22Rv1 (cell line): ENCODE data around the gene BMERB1.

Source experiments
- ZFX ChIP-seq: fragments of 450-650 bp; IDR thresholded peaks from 2 replicates; pipeline ENCODE4 v1.6.1; 2017; ENCODE audit warnings: antibody characterized with exemption, borderline replicate concordance
- TF ChIP-seq, protein P1 (sequence below): fragments of 450-650 bp; IDR thresholded peaks from 2 replicates; pipeline ENCODE4 v1.5.1; 2017; ENCODE audit warnings: mild to moderate bottlenecking

DNA sequence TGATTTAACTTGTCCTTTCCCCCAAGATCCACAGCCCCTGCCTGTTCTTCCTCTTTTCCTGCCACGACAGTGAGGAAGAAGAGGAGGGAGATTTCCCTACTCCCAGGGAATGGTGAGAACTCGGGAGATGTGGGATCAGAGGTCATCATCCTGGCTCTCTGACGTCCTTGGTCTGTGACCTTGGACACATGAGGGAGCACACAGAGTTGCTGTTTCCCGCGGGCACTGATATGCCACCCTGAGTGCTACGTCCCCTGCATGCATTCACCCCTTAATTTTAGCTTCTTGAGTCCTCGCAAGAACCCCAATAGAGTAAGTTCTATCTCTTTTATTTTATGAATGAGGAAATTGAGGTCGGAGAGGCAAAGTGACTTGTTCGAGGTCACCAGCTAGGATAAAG lies 85.4 kb downstream of the BMERB1 start:
- TF ChIP-seq, protein P1, sequence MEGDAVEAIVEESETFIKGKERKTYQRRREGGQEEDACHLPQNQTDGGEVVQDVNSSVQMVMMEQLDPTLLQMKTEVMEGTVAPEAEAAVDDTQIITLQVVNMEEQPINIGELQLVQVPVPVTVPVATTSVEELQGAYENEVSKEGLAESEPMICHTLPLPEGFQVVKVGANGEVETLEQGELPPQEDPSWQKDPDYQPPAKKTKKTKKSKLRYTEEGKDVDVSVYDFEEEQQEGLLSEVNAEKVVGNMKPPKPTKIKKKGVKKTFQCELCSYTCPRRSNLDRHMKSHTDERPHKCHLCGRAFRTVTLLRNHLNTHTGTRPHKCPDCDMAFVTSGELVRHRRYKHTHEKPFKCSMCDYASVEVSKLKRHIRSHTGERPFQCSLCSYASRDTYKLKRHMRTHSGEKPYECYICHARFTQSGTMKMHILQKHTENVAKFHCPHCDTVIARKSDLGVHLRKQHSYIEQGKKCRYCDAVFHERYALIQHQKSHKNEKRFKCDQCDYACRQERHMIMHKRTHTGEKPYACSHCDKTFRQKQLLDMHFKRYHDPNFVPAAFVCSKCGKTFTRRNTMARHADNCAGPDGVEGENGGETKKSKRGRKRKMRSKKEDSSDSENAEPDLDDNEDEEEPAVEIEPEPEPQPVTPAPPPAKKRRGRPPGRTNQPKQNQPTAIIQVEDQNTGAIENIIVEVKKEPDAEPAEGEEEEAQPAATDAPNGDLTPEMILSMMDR = no peak
- no peak for TF ChIP-seq ZFX
